A549 (cell line): ENCODE results near the gene DNAJB13. TPM values are rescaled to one million over a fixed set of nuclear protein-coding genes. Genes with fewer than 3 reads are reported as not detected.

Experiments
- ATAC-seq, 2 experiments: fragments of 200-7000 bp in 1 of 2; fragments of >200 bp in 1 of 2; cut with Nextera tagmentation in 1 of 2; cut with Tn5 transposase in 1 of 2; 3 replicates each; pipeline versions ENCODE4 v1.8.0 to v1.9.1; 2018 to 2020; ENCODE audit warnings: mild to moderate bottlenecking in 1 of 2, moderate library complexity in 1 of 2
- CTCF ChIA-PET: fragments of 300-600 bp; sonication (Branson Sonifier 250); formaldehyde crosslinking; extraction: SDS; loops from one replicate; lab custom pipeline; 2021; ENCODE audit warnings: antibody characterized with exemption, inconsistent platforms; lab: Yijun Ruan, JAX
- POLR2A ChIA-PET: fragments of 350-600 bp; formaldehyde crosslinking; extraction: SDS; loops from one replicate; lab custom pipeline; 2021; ENCODE audit warnings: antibody characterized with exemption, inconsistent platforms; lab: Yijun Ruan, JAX
- DNase-seq, 2 experiments: peaks; one replicate each; pipeline versions ENCODE4 v3.0.0 to v3.0.0-alpha.2; 2011 to 2016; ENCODE audit warnings: low read depth in 1 of 2, low spot score in 1 of 2
- FAIRE-seq: peaks from 2 replicates; lab custom pipeline; 2011; peaks lifted over from hg19 to GRCh38; lab: Jason Lieb, UNC
- H3K27ac ChIP-seq, 2 experiments: fragments of >200 bp; sonication (Bioruptor Twin); formaldehyde crosslinking; 3 replicates each; pipeline ENCODE4 v1.5.1; 2016 to 2017
- H3K4me1 ChIP-seq: fragments of >200 bp; sonication (Bioruptor Twin); formaldehyde crosslinking; 3 replicates; pipeline ENCODE4 v1.6.1; 2016
- H3K4me2 ChIP-seq: fragments of >200 bp; sonication (Bioruptor Twin); formaldehyde crosslinking; 3 replicates; pipeline ENCODE4 v1.6.1; 2016
- H3K4me3 ChIP-seq: fragments of >200 bp; sonication (Bioruptor Twin); formaldehyde crosslinking; 3 replicates; pipeline ENCODE4 v1.5.1; 2016
- H3K9me3 ChIP-seq: fragments of >200 bp; sonication (Bioruptor Twin); formaldehyde crosslinking; 3 replicates; pipeline ENCODE4 v1.6.1; 2016
- CBX2 ChIP-seq: fragments of 200-600 bp; sonication (generic); IDR thresholded peaks from 2 replicates; pipeline ENCODE4 v1.6.1; 2016; ENCODE audit warnings: low read depth, mild to moderate bottlenecking, borderline replicate concordance
- CBX8 ChIP-seq: fragments of 200-600 bp; sonication (generic); IDR thresholded peaks from 2 replicates; pipeline ENCODE4 v1.6.1; 2016
- EHMT2 ChIP-seq: fragments of 200-600 bp; sonication (generic); IDR thresholded peaks from 2 replicates; pipeline ENCODE4 v1.6.1; 2016; ENCODE audit warnings: antibody characterized with exemption, low read depth, mild to moderate bottlenecking, moderate library complexity
- FOSB ChIP-seq: fragments of 250-450 bp; sonication (Bioruptor Pico); IDR thresholded peaks from 2 replicates; pipeline ENCODE4 v1.5.0; 2020; ENCODE audit warnings: mild to moderate bottlenecking, moderate library complexity
- FOXS1 ChIP-seq: fragments of 250-450 bp; sonication (Bioruptor Pico); IDR thresholded peaks from 2 replicates; pipeline ENCODE4 v1.5.0; 2020; ENCODE audit warnings: mild to moderate bottlenecking, moderate library complexity
- GATA3 ChIP-seq: IDR thresholded peaks from 2 replicates; pipeline ENCODE4 v1.6.1; 2012; ENCODE audit warnings: borderline replicate concordance
- HOXA7 ChIP-seq: fragments of 250-450 bp; sonication (Bioruptor Pico); IDR thresholded peaks from 2 replicates; pipeline ENCODE4 v1.5.0; 2020; ENCODE audit warnings: mild to moderate bottlenecking, moderate library complexity
- HOXB5 ChIP-seq: fragments of 250-450 bp; sonication (Bioruptor Pico); IDR thresholded peaks from 2 replicates; pipeline ENCODE4 v1.5.0; 2020; ENCODE audit warnings: mild to moderate bottlenecking, moderate library complexity
- JUN ChIP-seq, 2 experiments: fragments of >200 bp; sonication (Bioruptor Twin); formaldehyde crosslinking; IDR thresholded peaks; 2 replicates in 1 of 2; 3 replicates in 1 of 2; pipeline ENCODE4 v1.6.1; 2016 to 2017
- KDM5A ChIP-seq: fragments of 200-600 bp; sonication (generic); IDR thresholded peaks from 2 replicates; pipeline ENCODE4 v1.6.1; 2016; ENCODE audit warnings: antibody characterized with exemption, mild to moderate bottlenecking
- MAFK ChIP-seq: fragments of 450-650 bp; IDR thresholded peaks from 2 replicates; pipeline ENCODE4 v1.6.1; 2014; ENCODE audit not compliant: partially characterized antibody
- MAZ ChIP-seq: fragments of 150-350 bp; IDR thresholded peaks from 2 replicates; pipeline ENCODE4 v1.6.1; 2014; ENCODE audit warnings: antibody characterized with exemption, low read depth, low read length, borderline replicate concordance
- MYC ChIP-seq: IDR thresholded peaks from 2 replicates; pipeline ENCODE4 v1.6.1; 2012; ENCODE audit warnings: mild to moderate bottlenecking, inconsistent platforms, low read length, improper control_type of control experiment, borderline replicate concordance
- RARB ChIP-seq: fragments of 250-450 bp; sonication (Bioruptor Pico); IDR thresholded peaks from 2 replicates; pipeline ENCODE4 v1.8.0; 2021; ENCODE audit warnings: mild to moderate bottlenecking, moderate library complexity
- RCOR1 ChIP-seq: fragments of 150-350 bp; IDR thresholded peaks from 2 replicates; pipeline ENCODE4 v1.6.1; 2014; ENCODE audit warnings: antibody characterized with exemption, low read length, low read depth
- RNF2 ChIP-seq: fragments of 200-600 bp; sonication (generic); IDR thresholded peaks from 2 replicates; pipeline ENCODE4 v1.6.1; 2016; ENCODE audit warnings: low read depth, mild to moderate bottlenecking, antibody characterized with exemption, moderate library complexity, borderline replicate concordance
- SREBF2 ChIP-seq: fragments of 450-650 bp; IDR thresholded peaks from 2 replicates; pipeline ENCODE4 v1.6.1; 2014; ENCODE audit warnings: mild to moderate bottlenecking, moderate library complexity
- ZSCAN20 ChIP-seq: fragments of 250-450 bp; sonication (Bioruptor Pico); IDR thresholded peaks from 2 replicates; pipeline ENCODE4 v1.8.0; 2022; ENCODE audit warnings: mild to moderate bottlenecking, moderate library complexity
- WGBS: methylation state at CpG from one replicate; pipeline ENCODE4 v1.1.6; 2017; ENCODE audit errors: missing lambda C conversion rate; 5-methylcytosine and 5-hydroxymethylcytosine counted together
- polyA plus RNA-seq, 4 experiments: library from polyadenylated mRNA; depleted of rRNA in 3 of 4; stranded (reverse); fragments of >200 nt; fragmentation: RNase III in 1 of 4; extraction: RNeasy Plus Mini Kit Qiagen cat#74134 plus additional on column Dnase treatment in 1 of 4; gene quantifications; 2 replicates in 3 of 4; 3 replicates in 1 of 4; pipeline ENCODE4 v1.2.3, GENCODE V29; 2011 to 2017
- TF ChIP-seq, protein P1 (sequence below): IDR thresholded peaks from 2 replicates; pipeline ENCODE4 v1.6.1; 2012; ENCODE audit warnings: low read depth, borderline replicate concordance
- TF ChIP-seq, protein P2 (sequence below): IDR thresholded peaks from 2 replicates; pipeline ENCODE4 v1.6.1; 2012
- TF ChIP-seq, protein P3 (sequence below): IDR thresholded peaks from 2 replicates; pipeline ENCODE4 v1.6.1; 2012
- TF ChIP-seq, protein P4 (sequence below): fragments of 250-450 bp; sonication (Bioruptor Pico); IDR thresholded peaks from 2 replicates; pipeline ENCODE4 v1.5.0; 2021; ENCODE audit warnings: mild to moderate bottlenecking, moderate library complexity, borderline replicate concordance
- TF ChIP-seq, protein P5 (sequence below): fragments of >200 bp; sonication (Bioruptor Twin); formaldehyde crosslinking; IDR thresholded peaks from 3 replicates; pipeline ENCODE4 v1.6.1; 2016

DNAJB13 gene
- polyA plus RNA-seq, 2 of the 4 experiments (the other 2 are of a cell fraction): 0.75 to 0.90 TPM

DNA sequence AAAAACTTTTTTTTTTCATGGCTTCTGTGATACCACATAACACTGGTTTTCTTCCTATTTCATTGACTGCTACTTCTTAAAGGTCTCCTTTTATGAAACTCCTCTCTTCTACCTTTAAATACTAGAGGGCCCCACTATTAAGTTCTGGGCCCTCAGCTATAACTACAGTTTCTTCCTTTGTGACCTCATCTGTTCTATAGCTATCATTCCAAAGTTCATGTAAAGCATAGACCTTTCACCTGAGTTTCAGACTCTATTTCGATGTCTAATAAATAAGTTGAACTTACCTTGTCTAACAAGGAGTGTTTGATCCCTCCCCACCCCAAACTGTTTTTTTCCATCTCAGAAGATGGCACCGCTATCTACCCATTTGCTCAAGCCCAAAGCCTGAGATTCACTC, 38.8 kb upstream of the DNAJB13 start:
- Histone ChIP-seq H3K4me1 (peaks cover 5% of the 10 kb centered on the region; the same call in 1 of the 3 replicates), H3K9me3 (no peaks in the 10 kb centered on the region), H3K4me2 (no peak overlapping the region), H3K4me3 (no peak overlapping the region), H3K27ac (no peak overlapping the region)
- no peak for TF ChIP-seq KDM5A
- TF ChIP-seq, protein P1, sequence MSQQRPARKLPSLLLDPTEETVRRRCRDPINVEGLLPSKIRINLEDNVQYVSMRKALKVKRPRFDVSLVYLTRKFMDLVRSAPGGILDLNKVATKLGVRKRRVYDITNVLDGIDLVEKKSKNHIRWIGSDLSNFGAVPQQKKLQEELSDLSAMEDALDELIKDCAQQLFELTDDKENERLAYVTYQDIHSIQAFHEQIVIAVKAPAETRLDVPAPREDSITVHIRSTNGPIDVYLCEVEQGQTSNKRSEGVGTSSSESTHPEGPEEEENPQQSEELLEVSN: no peak
- TF ChIP-seq, protein P2, sequence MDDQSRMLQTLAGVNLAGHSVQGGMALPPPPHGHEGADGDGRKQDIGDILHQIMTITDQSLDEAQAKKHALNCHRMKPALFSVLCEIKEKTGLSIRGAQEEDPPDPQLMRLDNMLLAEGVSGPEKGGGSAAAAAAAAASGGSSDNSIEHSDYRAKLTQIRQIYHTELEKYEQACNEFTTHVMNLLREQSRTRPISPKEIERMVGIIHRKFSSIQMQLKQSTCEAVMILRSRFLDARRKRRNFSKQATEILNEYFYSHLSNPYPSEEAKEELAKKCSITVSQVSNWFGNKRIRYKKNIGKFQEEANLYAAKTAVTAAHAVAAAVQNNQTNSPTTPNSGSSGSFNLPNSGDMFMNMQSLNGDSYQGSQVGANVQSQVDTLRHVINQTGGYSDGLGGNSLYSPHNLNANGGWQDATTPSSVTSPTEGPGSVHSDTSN: no peak
- TF ChIP-seq RCOR1: no peak
- TF ChIP-seq CBX8: no peak
- no peak for TF ChIP-seq FOXS1 (CRISPR knock-in tag)
- no peak for TF ChIP-seq RNF2
- no peak for TF ChIP-seq JUN (IDR thresholded peaks at IDR 0.05)
- no peak for TF ChIP-seq RARB (CRISPR knock-in tag)
- TF ChIP-seq, protein P3, sequence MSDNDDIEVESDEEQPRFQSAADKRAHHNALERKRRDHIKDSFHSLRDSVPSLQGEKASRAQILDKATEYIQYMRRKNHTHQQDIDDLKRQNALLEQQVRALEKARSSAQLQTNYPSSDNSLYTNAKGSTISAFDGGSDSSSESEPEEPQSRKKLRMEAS: no peak
- ChIA-PET CTCF (interaction anchor here (0.5 kb wide), 1 partner anchor 395 kb away, joined by 4 read pairs; no protein-coding TSS in a partner anchor), POLR2A (no interaction called here)
- FAIRE-seq: no peak
- WGBS: 91% methylated on average over 2 of the region's 2 CpGs
- DNase-seq: no peak
- ATAC-seq: no peak

DNA sequence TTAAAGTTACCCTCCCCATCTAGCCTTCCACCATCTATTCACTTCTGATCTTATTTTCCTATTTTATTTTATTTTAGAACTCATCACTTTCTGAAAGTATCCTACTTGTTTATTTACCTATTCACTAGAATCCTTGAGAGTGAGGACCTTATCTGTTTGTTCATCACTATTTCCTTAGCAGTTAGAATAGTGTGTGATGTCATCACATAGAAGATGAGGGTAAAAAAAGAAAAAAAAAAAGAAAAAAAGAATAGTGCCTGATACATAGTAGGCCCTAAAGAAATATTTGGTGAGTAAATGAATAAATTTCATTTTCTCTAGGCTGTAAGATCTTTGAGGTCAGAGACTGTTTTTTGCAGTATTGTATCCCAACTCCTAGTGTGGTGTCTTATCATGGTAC, 37.4 kb upstream of the DNAJB13 start:
- POLR2A ChIA-PET: no interaction called here
- TF ChIP-seq MYC: no peak
- no peak for TF ChIP-seq SREBF2
- TF ChIP-seq ZSCAN20: no peak
- TF ChIP-seq, protein P4, sequence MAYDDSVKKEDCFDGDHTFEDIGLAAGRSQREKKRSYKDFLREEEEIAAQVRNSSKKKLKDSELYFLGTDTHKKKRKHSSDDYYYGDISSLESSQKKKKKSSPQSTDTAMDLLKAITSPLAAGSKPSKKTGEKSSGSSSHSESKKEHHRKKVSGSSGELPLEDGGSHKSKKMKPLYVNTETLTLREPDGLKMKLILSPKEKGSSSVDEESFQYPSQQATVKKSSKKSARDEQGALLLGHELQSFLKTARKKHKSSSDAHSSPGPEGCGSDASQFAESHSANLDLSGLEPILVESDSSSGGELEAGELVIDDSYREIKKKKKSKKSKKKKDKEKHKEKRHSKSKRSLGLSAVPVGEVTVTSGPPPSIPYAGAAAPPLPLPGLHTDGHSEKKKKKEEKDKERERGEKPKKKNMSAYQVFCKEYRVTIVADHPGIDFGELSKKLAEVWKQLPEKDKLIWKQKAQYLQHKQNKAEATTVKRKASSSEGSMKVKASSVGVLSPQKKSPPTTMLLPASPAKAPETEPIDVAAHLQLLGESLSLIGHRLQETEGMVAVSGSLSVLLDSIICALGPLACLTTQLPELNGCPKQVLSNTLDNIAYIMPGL (CRISPR knock-in tag): no peak
- TF ChIP-seq GATA3: no peak
- TF ChIP-seq EHMT2: no peak
- no peak for TF ChIP-seq CBX2
- no peak for TF ChIP-seq HOXA7 (CRISPR knock-in tag)
- TF ChIP-seq FOSB (CRISPR knock-in tag): no peak
- TF ChIP-seq JUN (IDR thresholded peaks at IDR 0.05): no peak
- no peak for TF ChIP-seq KDM5A
- TF ChIP-seq HOXB5 (CRISPR knock-in tag): no peak
- DNase-seq (no peak), ATAC-seq (no peak), FAIRE-seq (no peak)
- H3K27ac ChIP-seq: no peak overlapping the region
- no peaks in the 10 kb centered on the region for H3K4me1 ChIP-seq
- H3K4me2 ChIP-seq: no peak overlapping the region
- H3K9me3 ChIP-seq: no peaks in the 10 kb centered on the region
- CTCF ChIA-PET: interaction anchor here (1.2 kb wide), 2 partner anchors 18 to 28 kb away, joined by 3 to 4 read pairs; no protein-coding TSS in a partner anchor
- no peak overlapping the region for H3K4me3 ChIP-seq

DNA sequence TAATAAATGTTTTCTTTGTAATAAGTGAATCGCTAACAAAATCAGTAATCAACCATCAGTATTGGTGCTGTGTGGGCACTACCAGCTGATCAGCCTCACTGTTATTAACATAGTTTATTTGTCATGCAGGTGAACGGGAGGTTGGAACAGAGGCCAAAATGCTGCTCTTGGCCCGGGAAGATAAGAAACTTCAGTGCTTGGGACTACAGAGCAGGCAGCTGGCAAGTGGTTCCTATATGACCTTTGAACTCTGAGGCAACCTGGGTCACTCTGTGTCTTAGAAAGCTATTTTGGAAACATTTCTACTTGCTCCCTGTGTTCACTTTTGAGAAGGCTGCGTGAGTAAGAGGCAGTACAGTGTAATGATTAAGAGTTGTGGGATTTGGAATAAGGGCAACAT, 36.5 kb upstream of the DNAJB13 start:
- no peak for FAIRE-seq
- WGBS: 93% methylated on average over 4 of the region's 4 CpGs
- H3K4me3 ChIP-seq: no peak overlapping the region
- H3K27ac ChIP-seq: no peak overlapping the region
- TF ChIP-seq HOXB5 (CRISPR knock-in tag) (no peak), MAZ (no peak), MAFK (no peak), ZSCAN20 (no peak), FOSB (CRISPR knock-in tag) (no peak)
- TF ChIP-seq, protein P5, sequence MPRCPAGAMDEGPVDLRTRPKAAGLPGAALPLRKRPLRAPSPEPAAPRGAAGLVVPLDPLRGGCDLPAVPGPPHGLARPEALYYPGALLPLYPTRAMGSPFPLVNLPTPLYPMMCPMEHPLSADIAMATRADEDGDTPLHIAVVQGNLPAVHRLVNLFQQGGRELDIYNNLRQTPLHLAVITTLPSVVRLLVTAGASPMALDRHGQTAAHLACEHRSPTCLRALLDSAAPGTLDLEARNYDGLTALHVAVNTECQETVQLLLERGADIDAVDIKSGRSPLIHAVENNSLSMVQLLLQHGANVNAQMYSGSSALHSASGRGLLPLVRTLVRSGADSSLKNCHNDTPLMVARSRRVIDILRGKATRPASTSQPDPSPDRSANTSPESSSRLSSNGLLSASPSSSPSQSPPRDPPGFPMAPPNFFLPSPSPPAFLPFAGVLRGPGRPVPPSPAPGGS: no peak
- ChIA-PET CTCF (interaction anchor here (1.2 kb wide), 2 partner anchors 17 to 29 kb away, joined by 3 to 4 read pairs; no protein-coding TSS in a partner anchor), POLR2A (no interaction called here)
- H3K4me2 ChIP-seq: no peak overlapping the region
- H3K9me3 ChIP-seq: no peaks in the 10 kb centered on the region
- ATAC-seq: no peak
- no peak for DNase-seq
- no peaks in the 10 kb centered on the region for H3K4me1 ChIP-seq
